Stimulated activated naive B cell treated with anti-CD40 and anti-IgM and Interleukin-4, amounts not matched to agents 10 μg/mL and 1 μg/mL and 100 μg/mL, for 72 hours (primary cell): ENCODE data around the gene B9D2.
"Not testable (repeated sequence)": the region's sequence is repeated elsewhere in the genome, so short reads cannot be mapped to it uniquely, and the experiment has no call there.

Experiments used
- ATAC-seq, 2 donors: fragments of 150-1000 bp; cut with Tn5 transposase; replicated peaks; 2 replicates each; pipeline ENCODE4 v1.10.0; 2021; ENCODE audit warnings: moderate library complexity in 1 of 2
- DNase-seq: peaks from one replicate; pipeline ENCODE4 v3.0.0; 2021
- H3K27ac Mint-ChIP-seq: one replicate; pipeline ENCODE4 v1.8.0; 2022; ENCODE audit warnings: mild to moderate bottlenecking, mixed read lengths
- H3K27me3 Mint-ChIP-seq, 2 donors: one replicate each; pipeline ENCODE4 v1.8.0; 2022; ENCODE audit warnings: mixed read lengths in 2 of 2
- H3K36me3 Mint-ChIP-seq, 2 donors: one replicate each; pipeline ENCODE4 v1.8.0; 2022; ENCODE audit warnings: mixed read lengths in 2 of 2, mild to moderate bottlenecking in 1 of 2
- H3K4me1 Mint-ChIP-seq, 2 donors: one replicate each; pipeline ENCODE4 v1.8.0; 2022; ENCODE audit warnings: mixed read lengths in 2 of 2, mild to moderate bottlenecking in 1 of 2
- H3K4me3 Mint-ChIP-seq, 2 donors: one replicate each; pipeline ENCODE4 v1.8.0; 2022; ENCODE audit warnings: mild to moderate bottlenecking in 2 of 2, mixed read lengths in 2 of 2, moderate library complexity in 1 of 2
- H3K9me3 Mint-ChIP-seq, 2 donors: one replicate each; pipeline ENCODE4 v1.8.0; 2022; ENCODE audit warnings: mixed read lengths in 2 of 2, mild to moderate bottlenecking in 1 of 2

B9D2 gene

DNA sequence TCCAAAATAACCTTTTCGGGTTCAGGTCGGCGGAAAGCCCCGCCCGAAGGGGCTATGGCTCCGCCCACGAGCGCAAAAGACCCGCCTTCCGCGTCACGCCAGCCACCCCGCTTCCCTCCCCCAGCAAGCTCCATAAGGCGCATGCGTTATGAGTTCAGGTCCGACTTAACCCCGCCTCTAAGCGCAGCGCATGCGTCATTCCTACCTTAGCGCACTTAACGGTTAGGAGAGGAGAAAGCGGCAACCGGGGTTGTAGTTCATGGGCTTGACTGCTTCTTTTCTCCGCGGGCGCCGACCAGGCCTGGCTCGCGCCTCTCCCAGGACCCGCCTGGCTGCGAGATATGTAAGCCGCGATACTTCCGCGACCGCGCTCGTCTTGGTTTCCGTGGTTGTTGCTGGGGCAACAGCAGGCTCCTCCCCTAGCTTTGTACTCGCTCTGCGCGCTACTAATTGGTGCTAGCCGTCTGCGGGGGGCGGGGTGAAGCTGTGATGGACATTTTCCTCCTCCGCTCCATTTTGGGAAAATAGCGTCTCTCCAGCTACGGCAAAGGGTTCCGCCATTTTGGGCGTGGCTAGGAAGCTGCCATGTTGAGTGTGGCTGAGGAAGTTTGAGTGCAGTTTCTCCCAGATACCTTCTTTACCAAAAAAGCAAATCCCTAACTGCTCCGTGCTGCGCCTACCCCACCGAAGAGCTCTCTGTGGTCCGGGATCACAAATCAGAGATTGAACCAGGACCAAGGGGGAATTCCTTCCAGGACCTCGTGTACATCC lies at the start of gene B9D2:
Gene B9D2, minus strand, starts transcription at position 397 of the 771 bp plus-strand sequence. CDS start 630 bp downstream, outside the sequence.
- H3K4me3 Mint-ChIP-seq = peak within 1 kb of the TSS; percentile 94 to 98
- H3K4me1 Mint-ChIP-seq = peaks cover 21 to 28% of the 10 kb centered on the region in 2 donors
- peaks cover 2 to 9% of the 10 kb centered on the region in 2 donors for H3K36me3 Mint-ChIP-seq
- ATAC-seq = peak; percentile 95 to 96
- no peaks in the 10 kb centered on the region for H3K9me3 Mint-ChIP-seq
- DNase-seq = peak; percentile 96
- no peaks in the 10 kb centered on the region for H3K27me3 Mint-ChIP-seq
- peak within 1 kb of the TSS; percentile 99 for H3K27ac Mint-ChIP-seq

GRCh38 chr19:41412953-41413352 lies 49.0 kb upstream of the B9D2 start:
- H3K36me3 Mint-ChIP-seq = peaks cover 27 to 44% of the 10 kb centered on the region in 2 donors
- no peak overlapping the region for H3K27ac Mint-ChIP-seq
- no peak overlapping the region for H3K4me3 Mint-ChIP-seq
- H3K27me3 Mint-ChIP-seq = no peaks in the 10 kb centered on the region
- ATAC-seq (no peak), DNase-seq (no peak)
- H3K4me1 Mint-ChIP-seq = peaks cover 10 to 17% of the 10 kb centered on the region in 2 donors
- no peaks in the 10 kb centered on the region for H3K9me3 Mint-ChIP-seq

DNA sequence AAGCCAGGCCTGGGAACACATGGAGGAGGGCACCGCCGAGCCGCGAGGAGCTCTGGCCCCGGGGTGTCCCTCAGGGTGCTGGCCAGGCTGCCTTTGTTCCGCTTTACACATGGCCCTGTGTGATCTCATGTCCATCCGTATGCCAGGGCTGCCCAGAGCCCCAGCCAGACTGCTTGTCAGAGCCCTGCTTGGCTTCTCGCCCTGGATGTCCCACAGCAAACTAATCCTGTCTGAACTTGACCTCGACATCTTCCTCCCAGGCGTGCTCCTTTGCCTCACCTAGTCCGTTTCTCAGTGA lies 48.0 kb upstream of the B9D2 start:
- Mint-ChIP-seq H3K36me3 (peaks cover 27 to 42% of the 10 kb centered on the region in 2 donors), H3K27me3 (no peaks in the 10 kb centered on the region), H3K9me3 (no peaks in the 10 kb centered on the region), H3K27ac (no peak overlapping the region), H3K4me3 (no peak overlapping the region), H3K4me1 (peaks cover 12 to 17% of the 10 kb centered on the region in 2 donors)
- DNase-seq = no peak
- no peak for ATAC-seq

- DNase-seq (no peak), ATAC-seq (no peak)
- no peak overlapping the region for H3K4me3 Mint-ChIP-seq
- no peaks in the 10 kb centered on the region for H3K27me3 Mint-ChIP-seq
- H3K4me1 Mint-ChIP-seq = peaks cover 12 to 17% of the 10 kb centered on the region in 2 donors
- H3K9me3 Mint-ChIP-seq = no peaks in the 10 kb centered on the region
- no peak overlapping the region for H3K27ac Mint-ChIP-seq
- H3K36me3 Mint-ChIP-seq = peaks cover 26 to 41% of the 10 kb centered on the region in 2 donors
These were observed 47.4 kb upstream of the B9D2 start for GRCh38 chr19:41411100-41411967.

- Mint-ChIP-seq H3K27me3 (no peaks in the 10 kb centered on the region), H3K27ac (no peak overlapping the region), H3K4me1 (peaks cover 12 to 17% of the 10 kb centered on the region in 2 donors), H3K4me3 (no peak overlapping the region), H3K9me3 (no peaks in the 10 kb centered on the region), H3K36me3 (peaks cover 23 to 39% of the 10 kb centered on the region in 2 donors)
- DNase-seq (no peak), ATAC-seq (no peak)
These were observed 46.5 kb upstream of the B9D2 start for GRCh38 chr19:41410336-41411054.

- Mint-ChIP-seq H3K4me3 (no peak overlapping the region), H3K4me1 (peaks cover 16 to 17% of the 10 kb centered on the region in 2 donors), H3K27me3 (no peaks in the 10 kb centered on the region), H3K27ac (no peak overlapping the region), H3K9me3 (no peaks in the 10 kb centered on the region), H3K36me3 (peaks cover 20 to 32% of the 10 kb centered on the region in 2 donors)
- no peak for DNase-seq
- no peak for ATAC-seq
These were observed 45.3 kb upstream of the B9D2 start for GRCh38 chr19:41409288-41409687.

DNA sequence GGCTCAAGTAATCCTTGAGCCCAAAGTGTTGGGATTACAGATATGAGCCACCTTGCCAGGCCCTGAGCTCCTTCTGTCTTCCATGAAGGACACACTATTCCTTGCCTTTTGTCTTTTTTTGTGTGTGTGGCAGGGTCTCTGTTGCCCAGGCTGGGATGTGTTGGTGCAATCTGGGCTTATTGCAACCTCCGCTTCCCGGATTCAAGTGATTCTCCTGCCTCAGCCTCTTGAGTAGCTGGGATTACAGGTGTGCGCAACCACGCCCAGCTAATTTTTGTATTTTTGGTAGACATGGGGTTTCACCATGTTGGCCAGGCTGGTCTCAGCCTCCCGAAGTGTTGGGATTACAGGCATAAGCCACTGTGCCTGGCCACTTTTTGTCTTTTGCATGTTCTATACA lies 44.9 kb upstream of the B9D2 start:
- Mint-ChIP-seq H3K36me3 (peaks cover 15 to 28% of the 10 kb centered on the region in 2 donors), H3K4me1 (peaks cover 16 to 17% of the 10 kb centered on the region in 2 donors)
- not testable (repeated sequence) for H3K27me3 Mint-ChIP-seq, H3K4me3 Mint-ChIP-seq, H3K27ac Mint-ChIP-seq, ATAC-seq, DNase-seq, H3K9me3 Mint-ChIP-seq

DNA sequence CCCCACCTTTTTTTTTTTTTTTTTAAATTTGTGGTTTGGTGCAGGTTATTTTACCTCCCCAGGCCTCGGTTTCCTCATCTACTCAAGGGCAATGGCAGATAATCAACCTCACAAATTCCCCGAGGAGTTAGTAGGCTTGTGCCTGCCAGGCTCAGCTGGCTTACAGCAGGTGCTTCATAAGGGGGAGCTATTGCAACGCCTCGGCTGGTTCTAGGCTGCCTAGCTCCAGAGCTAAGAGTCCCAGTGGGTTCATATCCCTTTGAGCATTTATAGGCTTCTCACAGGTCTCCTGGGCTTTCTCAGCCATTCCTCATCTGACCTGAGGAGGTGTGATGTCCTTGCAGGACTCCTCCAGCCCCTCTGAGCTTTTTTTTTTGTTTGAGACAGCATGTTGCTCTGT lies 44.3 kb upstream of the B9D2 start:
- Mint-ChIP-seq H3K4me1 (peaks cover 18% of the 10 kb centered on the region in 2 donors), H3K27ac (no peak overlapping the region), H3K36me3 (peaks cover 11 to 22% of the 10 kb centered on the region in 2 donors), H3K27me3 (no peaks in the 10 kb centered on the region), H3K4me3 (no peak overlapping the region), H3K9me3 (no peaks in the 10 kb centered on the region)
- no peak for ATAC-seq
- DNase-seq = no peak

DNA sequence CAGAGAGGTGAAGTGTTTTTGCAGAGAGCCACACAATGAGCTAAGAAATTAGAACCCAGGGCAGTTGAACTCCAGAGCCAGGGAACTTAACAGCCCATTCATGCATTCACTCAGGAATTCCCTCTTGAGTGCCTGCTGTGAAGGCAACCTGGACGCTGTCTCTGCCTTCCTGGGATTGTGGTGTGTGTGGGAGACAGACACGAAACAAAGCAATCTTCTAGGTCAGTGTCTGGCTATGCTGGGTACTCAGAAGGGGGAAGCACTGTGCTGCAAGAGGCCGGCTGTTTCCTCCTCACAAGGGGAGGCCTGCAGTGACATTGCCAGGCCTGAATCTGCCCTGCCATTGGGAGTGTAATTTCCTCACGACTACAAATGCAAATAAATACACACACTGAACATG lies 43.3 kb upstream of the B9D2 start:
- Mint-ChIP-seq H3K27ac (no peak overlapping the region), H3K4me1 (peaks cover 18 to 23% of the 10 kb centered on the region in 2 donors), H3K36me3 (peaks cover 9 to 20% of the 10 kb centered on the region in 2 donors), H3K9me3 (no peaks in the 10 kb centered on the region), H3K4me3 (no peak overlapping the region), H3K27me3 (no peaks in the 10 kb centered on the region)
- DNase-seq (no peak), ATAC-seq (no peak)

GRCh38 chr19:41405776-41406175 lies 41.8 kb upstream of the B9D2 start:
- DNase-seq (no peak), ATAC-seq (no peak)
- no peak overlapping the region for H3K27ac Mint-ChIP-seq
- peaks cover 20 to 34% of the 10 kb centered on the region in 2 donors for H3K4me1 Mint-ChIP-seq
- H3K4me3 Mint-ChIP-seq = no peak overlapping the region
- peaks cover 14 to 19% of the 10 kb centered on the region in 2 donors for H3K36me3 Mint-ChIP-seq
- no peaks in the 10 kb centered on the region for H3K27me3 Mint-ChIP-seq
- H3K9me3 Mint-ChIP-seq = no peaks in the 10 kb centered on the region

GRCh38 chr19:41403181-41403970 lies 39.4 kb upstream of the B9D2 start:
- Mint-ChIP-seq H3K9me3 (no peaks in the 10 kb centered on the region), H3K27ac (peak overlapping the region; percentile 51), H3K4me3 (no peak overlapping the region), H3K4me1 (peaks cover 21 to 33% of the 10 kb centered on the region in 2 donors), H3K27me3 (no peaks in the 10 kb centered on the region), H3K36me3 (peaks cover 12% of the 10 kb centered on the region in 2 donors)
- ATAC-seq = no peak
- DNase-seq = no peak

DNA sequence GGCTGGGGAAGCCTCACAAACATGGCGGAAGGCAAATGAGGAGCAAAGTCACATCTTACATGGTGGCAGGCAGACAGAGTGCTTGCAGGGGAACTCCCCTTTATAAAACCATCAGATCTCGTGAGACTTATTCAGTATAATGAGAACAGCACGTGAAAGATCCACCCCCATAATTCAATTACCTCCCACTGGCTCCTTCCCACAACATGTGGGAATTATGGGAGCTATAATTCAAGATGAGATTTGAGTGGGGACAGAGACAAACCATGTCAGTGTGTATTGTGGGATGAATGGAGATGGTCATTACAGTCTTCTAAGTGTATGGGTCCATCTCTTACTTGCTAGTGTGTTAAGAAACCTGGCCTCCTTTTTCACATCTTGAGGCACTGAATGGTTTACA lies 38.1 kb upstream of the B9D2 start:
- no peaks in the 10 kb centered on the region for H3K9me3 Mint-ChIP-seq
- H3K36me3 Mint-ChIP-seq = peaks cover 12% of the 10 kb centered on the region in 2 donors
- ATAC-seq = no peak
- H3K4me3 Mint-ChIP-seq = no peak overlapping the region
- H3K27ac Mint-ChIP-seq = no peak overlapping the region
- peaks cover 23 to 47% of the 10 kb centered on the region in 2 donors for H3K4me1 Mint-ChIP-seq
- DNase-seq = no peak
- H3K27me3 Mint-ChIP-seq = no peaks in the 10 kb centered on the region

GRCh38 chr19:41401483-41401882 lies 37.5 kb upstream of the B9D2 start:
- H3K4me1 Mint-ChIP-seq = peaks cover 23 to 50% of the 10 kb centered on the region in 2 donors

More at GRCh38 chr19:41401483-41401882, 37.5 kb upstream of the B9D2 start:
- H3K36me3 Mint-ChIP-seq = peaks cover 12% of the 10 kb centered on the region in 2 donors
- no peak for DNase-seq
- H3K9me3 Mint-ChIP-seq = no peaks in the 10 kb centered on the region
- H3K4me3 Mint-ChIP-seq = no peak overlapping the region
- no peak for ATAC-seq
- H3K27me3 Mint-ChIP-seq = no peaks in the 10 kb centered on the region
- H3K27ac Mint-ChIP-seq = no peak overlapping the region
